Subcutaneous adipose tissue (tissue), 4 donors: ENCODE measurements around the gene ANKRD17. TPM values are rescaled to one million over a fixed set of nuclear protein-coding genes. Genes with fewer than 3 reads are reported as not detected.

Source experiments
- total RNA-seq, 4 donors: library from RNA; depleted of rRNA; stranded (reverse); fragments of >200 nt; gene quantifications; one replicate each; pipeline ENCODE4 v1.1.0, GENCODE V29; 2016
- TF ChIP-seq, protein P1 (sequence below): fragments of 450-650 bp; IDR thresholded peaks from one replicate; pipeline ENCODE4 v1.5.1; 2016; ENCODE audit warnings: low read depth, mild to moderate bottlenecking, control low read depth, antibody characterized with exemption, moderate library complexity

Gene ANKRD17
- total RNA-seq, 4 donors from 2014 or later, result 54.6 to 67.7 (median 57.5) TPM

DNA sequence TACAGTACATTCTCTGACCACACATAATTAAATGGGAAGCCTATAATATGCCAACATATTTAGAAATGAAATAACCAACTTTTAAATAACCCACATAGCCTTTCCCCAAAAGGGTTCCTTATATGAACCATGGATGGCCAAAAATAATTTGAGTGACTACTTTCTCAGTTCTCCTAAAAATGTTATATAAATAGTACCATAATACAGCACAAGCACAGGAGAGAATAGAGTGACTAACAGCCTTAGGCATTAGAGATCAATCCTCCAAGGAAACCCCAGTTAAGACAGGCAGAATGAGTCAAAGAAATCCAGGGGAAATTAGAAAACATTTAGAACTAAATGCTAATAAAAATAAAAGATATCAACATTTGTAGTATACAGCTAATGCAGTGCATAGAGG is 50.2 kb downstream of the ANKRD17 start:
- TF ChIP-seq, protein P1, sequence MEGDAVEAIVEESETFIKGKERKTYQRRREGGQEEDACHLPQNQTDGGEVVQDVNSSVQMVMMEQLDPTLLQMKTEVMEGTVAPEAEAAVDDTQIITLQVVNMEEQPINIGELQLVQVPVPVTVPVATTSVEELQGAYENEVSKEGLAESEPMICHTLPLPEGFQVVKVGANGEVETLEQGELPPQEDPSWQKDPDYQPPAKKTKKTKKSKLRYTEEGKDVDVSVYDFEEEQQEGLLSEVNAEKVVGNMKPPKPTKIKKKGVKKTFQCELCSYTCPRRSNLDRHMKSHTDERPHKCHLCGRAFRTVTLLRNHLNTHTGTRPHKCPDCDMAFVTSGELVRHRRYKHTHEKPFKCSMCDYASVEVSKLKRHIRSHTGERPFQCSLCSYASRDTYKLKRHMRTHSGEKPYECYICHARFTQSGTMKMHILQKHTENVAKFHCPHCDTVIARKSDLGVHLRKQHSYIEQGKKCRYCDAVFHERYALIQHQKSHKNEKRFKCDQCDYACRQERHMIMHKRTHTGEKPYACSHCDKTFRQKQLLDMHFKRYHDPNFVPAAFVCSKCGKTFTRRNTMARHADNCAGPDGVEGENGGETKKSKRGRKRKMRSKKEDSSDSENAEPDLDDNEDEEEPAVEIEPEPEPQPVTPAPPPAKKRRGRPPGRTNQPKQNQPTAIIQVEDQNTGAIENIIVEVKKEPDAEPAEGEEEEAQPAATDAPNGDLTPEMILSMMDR, result no peak

DNA sequence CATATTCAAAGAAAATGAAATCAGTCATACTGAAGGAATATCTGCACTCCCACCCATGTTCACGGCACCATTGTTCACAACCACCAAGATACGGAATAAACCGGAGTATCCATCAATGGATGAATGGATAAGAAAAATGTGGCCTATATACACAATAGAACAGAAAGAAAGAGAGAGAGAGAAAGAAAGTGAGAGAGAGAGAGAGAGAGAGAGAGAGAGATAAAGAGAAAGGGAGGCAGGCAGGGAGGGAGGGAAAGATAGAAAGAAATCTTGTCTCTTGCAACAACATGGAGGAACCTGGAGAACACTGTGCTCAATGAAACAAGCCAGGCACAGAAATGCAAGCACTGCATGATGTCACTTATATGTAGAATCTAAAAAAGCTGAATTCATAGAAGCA is 52.4 kb downstream of the ANKRD17 start:
- TF ChIP-seq, protein P1, result no peak

DNA sequence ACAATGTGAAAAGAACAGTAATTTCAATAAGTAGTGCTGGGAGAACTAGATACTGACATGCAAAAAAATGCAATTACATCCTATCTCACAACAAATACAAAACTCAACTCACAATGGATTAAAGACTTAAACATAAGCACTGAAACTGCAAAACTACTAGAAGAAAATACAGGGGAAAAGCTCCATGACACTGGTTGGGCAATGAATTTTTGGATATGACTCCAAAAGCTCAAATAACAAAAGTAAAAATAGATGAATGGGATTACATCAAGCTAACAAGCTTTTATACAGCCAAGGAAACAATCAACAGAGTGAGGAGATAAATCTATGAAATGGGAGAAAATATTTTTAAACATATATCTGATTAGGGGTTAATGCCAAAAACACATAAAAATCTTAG is 53.1 kb downstream of the ANKRD17 start:
- TF ChIP-seq, protein P1, result no peak

DNA sequence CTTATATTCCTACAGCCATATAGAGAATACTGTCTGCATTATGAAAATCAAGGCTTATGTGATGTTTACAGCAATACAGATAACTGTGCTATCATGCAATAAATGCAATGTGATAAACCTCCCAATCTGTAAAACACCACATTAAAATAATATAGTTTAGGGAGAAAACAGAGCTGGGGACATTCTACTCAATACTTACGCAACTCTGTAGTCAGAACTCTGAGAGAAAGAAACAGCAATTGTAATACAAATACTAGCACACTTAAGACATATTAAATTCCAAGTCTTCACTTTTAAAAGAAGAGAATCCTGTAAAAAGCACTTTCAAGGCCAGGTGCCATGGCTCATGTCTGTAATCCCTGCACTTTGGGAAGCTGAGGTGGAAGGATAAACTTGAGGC is 61.4 kb downstream of the ANKRD17 start:
- TF ChIP-seq, protein P1, result no peak

DNA sequence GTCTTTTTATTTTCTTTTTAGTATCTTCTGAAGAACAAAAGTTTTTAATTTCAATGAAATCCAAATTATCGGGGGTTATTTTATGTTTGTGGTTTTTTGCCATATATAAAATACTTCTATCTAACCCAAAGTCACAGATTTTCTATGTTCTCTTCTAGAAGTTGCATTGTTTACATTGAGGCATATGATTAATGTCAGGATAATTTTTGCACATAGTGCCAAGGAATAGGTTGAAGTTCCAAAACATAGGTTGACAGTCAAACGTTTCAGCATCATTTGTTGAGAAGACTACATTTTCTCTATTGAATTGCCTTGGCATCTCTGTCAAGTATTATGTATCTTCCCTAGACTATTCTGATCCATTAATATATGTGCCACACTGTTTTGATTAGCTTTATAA is 64.5 kb downstream of the ANKRD17 start:
- TF ChIP-seq, protein P1, result no peak

DNA sequence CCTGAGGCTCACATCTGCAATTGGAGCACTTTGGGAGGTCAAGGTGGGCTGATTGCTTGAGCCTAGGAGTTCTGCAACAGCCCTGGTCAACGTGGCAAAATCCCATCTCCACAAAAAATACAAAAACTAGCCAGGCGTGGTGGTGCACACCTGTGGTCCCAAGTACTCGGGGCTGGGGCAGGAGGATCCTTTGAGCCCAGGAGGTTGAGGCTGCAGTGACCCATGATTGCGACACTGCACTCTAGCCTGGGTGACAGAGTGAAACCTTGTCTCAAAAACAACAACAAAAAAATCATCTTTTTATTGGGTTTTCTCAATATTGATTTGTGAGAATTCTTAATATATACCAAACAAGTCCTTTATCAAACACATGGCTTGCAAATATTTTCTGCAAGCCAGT is 64.9 kb downstream of the ANKRD17 start:
- TF ChIP-seq, protein P1, result no peak

DNA sequence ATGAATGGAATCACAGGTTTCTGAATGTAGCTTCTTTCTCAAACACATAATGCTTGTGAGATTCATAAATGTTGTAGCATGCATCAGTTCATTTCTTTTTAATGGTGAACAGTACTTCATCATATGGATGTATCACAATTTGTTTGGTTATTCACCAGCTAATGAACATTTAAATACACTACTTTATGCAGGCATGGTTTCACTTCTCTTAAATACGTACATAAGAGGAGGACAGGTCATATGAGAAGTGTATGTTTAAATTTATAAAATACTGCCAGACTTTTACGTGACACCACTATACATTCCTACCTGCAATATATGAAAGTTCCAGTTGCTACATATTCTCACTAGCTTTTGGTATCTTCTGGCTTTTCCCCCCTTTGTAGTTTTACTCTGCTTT is 65.4 kb downstream of the ANKRD17 start:
- TF ChIP-seq, protein P1, result no peak
